Epithelial cell of prostate (primary cell): Measurements from ENCODE around the gene TSHZ2.
"Not testable (repeated sequence)": the region's sequence is repeated elsewhere in the genome, so short reads cannot be mapped to it uniquely, and the experiment has no call there.

Experiments
- DNase-seq: peaks from one replicate; pipeline ENCODE4 v3.0.0-alpha.2; 2011; ENCODE audit warnings: low read depth, low spot score
- H3K27ac ChIP-seq: fragments of 450-650 bp; 2 replicates; pipeline ENCODE4 v1.5.1; 2017; ENCODE audit warnings: mild to moderate bottlenecking

TSHZ2 gene

GRCh38 chr20:53319200-53319599 is 347.0 kb downstream of the TSHZ2 start:
- no peak for DNase-seq
- H3K27ac ChIP-seq, result no peak overlapping the region

GRCh38 chr20:53319716-53320115 is 347.6 kb downstream of the TSHZ2 start:
- DNase-seq, result no peak
- no peak overlapping the region for H3K27ac ChIP-seq

- DNase-seq, result no peak
- no peak overlapping the region for H3K27ac ChIP-seq
Measured at GRCh38 chr20:53320701-53321100, 348.5 kb downstream of the TSHZ2 start.

GRCh38 chr20:53321596-53321995 is 349.4 kb downstream of the TSHZ2 start:
- no peak overlapping the region for H3K27ac ChIP-seq

GRCh38 chr20:53322651-53323050 is 350.5 kb downstream of the TSHZ2 start:
- DNase-seq, result no peak
- no peak overlapping the region for H3K27ac ChIP-seq

More at GRCh38 chr20:53321596-53321995, 349.4 kb downstream of the TSHZ2 start:
- DNase-seq, result no peak

GRCh38 chr20:53323460-53323859 is 351.3 kb downstream of the TSHZ2 start:
- H3K27ac ChIP-seq, DNase-seq: not testable (repeated sequence)

GRCh38 chr20:53324816-53325215 is 352.7 kb downstream of the TSHZ2 start:
- no peak for DNase-seq
- no peak overlapping the region for H3K27ac ChIP-seq

GRCh38 chr20:53328961-53329360 is 356.8 kb downstream of the TSHZ2 start:
- DNase-seq, result no peak
- H3K27ac ChIP-seq, result no peak overlapping the region

- H3K27ac ChIP-seq, result no peak overlapping the region
- no peak for DNase-seq
Measured at GRCh38 chr20:53329781-53330180, 357.6 kb downstream of the TSHZ2 start.

GRCh38 chr20:53330601-53331140 is 358.5 kb downstream of the TSHZ2 start:
- DNase-seq, result no peak
- H3K27ac ChIP-seq, result no peak overlapping the region

- no peak overlapping the region for H3K27ac ChIP-seq
- DNase-seq, result no peak
Measured at GRCh38 chr20:53331151-53331973, 359.2 kb downstream of the TSHZ2 start.

GRCh38 chr20:53332022-53332837 is 360.1 kb downstream of the TSHZ2 start:
- H3K27ac ChIP-seq, result no peak overlapping the region
- no peak for DNase-seq

- no peak for DNase-seq
- H3K27ac ChIP-seq, result no peak overlapping the region
Measured at GRCh38 chr20:53334861-53335260, 362.7 kb downstream of the TSHZ2 start.

- no peak overlapping the region for H3K27ac ChIP-seq
- DNase-seq, result no peak
Measured at GRCh38 chr20:53335555-53335954, 363.4 kb downstream of the TSHZ2 start.

GRCh38 chr20:53336892-53337291 is 364.7 kb downstream of the TSHZ2 start:
- no peak overlapping the region for H3K27ac ChIP-seq

GRCh38 chr20:53337390-53338101 is 365.4 kb downstream of the TSHZ2 start:
- H3K27ac ChIP-seq, result no peak overlapping the region
- no peak for DNase-seq

More at GRCh38 chr20:53336892-53337291, 364.7 kb downstream of the TSHZ2 start:
- DNase-seq, result no peak

- no peak overlapping the region for H3K27ac ChIP-seq
- no peak for DNase-seq
Measured at GRCh38 chr20:53338716-53339115, 366.6 kb downstream of the TSHZ2 start.

- DNase-seq, result no peak
- no peak overlapping the region for H3K27ac ChIP-seq
Measured at GRCh38 chr20:53342429-53342828, 370.3 kb downstream of the TSHZ2 start.

GRCh38 chr20:53343448-53343847 is 371.3 kb downstream of the TSHZ2 start:
- no peak overlapping the region for H3K27ac ChIP-seq
- DNase-seq, result no peak

- no peak for DNase-seq
- H3K27ac ChIP-seq, result no peak overlapping the region
Measured at GRCh38 chr20:53344891-53345290, 372.7 kb downstream of the TSHZ2 start.
